ENCODE measurements around the gene GDPD4. TPM values are rescaled to one million over a fixed set of nuclear protein-coding genes. Genes with fewer than 3 reads are reported as not detected.

The GDPD4 gene
- total and polyA plus RNA-seq, 4 donors = not detected

DNA sequence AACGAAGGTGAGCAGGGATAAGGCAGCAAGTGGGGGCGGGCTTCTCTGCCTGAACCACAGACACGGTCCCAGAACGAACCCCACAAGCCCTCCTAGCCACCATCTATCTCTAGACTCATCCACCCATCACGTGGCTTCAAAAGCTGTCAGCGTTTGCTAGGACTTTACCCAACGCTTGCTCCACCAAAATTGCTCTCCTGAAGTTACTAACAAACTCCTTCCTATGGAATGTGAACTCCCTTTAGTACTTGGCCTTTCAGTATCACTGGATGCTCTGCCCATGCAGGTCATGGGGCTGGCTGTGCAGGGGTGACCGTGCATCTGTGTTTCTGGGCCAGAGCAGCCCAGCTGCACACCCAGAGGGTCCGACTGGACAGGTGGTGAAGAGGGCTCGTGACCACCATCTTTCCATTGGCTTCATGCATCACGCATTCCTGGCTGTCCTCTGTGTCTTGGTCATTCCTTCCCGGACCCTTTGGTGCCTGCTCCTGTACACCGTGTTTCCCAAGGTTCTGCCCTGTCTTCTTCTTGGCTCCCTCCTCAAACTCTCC lies 88.4 kb downstream of the GDPD4 start:
- Histone ChIP-seq H3K4me1 (ENCODE audit: control insufficient read depth in 5 of 5, insufficient read depth in 5 of 5, low read length in 5 of 5) (peaks cover 0 to under 1% (median 0%) of the 10 kb centered on the region in 5 donors), H3K9ac (ENCODE audit: insufficient read depth in 1 of 2, low read length in 2 of 2) (no peak overlapping the region), H3K27ac (ENCODE audit: low read depth in 1 of 2, low read length in 1 of 2) (no peak overlapping the region), H3K36me3 (ENCODE audit: control insufficient read depth in 4 of 4, insufficient read depth in 4 of 4, low read length in 4 of 4) (no peaks in the 10 kb centered on the region), H3K4me3 (no peak overlapping the region), H3K9me3 (ENCODE audit: control insufficient read depth in 4 of 4, insufficient read depth in 3 of 4, low read length in 3 of 4) (no peaks in the 10 kb centered on the region), H3K27me3 (ENCODE audit: control insufficient read depth in 3 of 3, insufficient read depth in 3 of 3, low read length in 2 of 3) (no peaks in the 10 kb centered on the region)
- no peak for TF ChIP-seq CTCF (IDR thresholded peaks at IDR 0.05; ENCODE audit: control extremely low read depth, extremely low read depth)
- 83 to 95% methylated on average over 13 of the region's 13 CpGs for WGBS, 2 donors
- ATAC-seq (ENCODE audit: insufficient read depth, low FRiP score) (no peak), DNase-seq (no peak)

- Histone ChIP-seq H3K27ac (ENCODE audit: low read depth in 1 of 2, low read length in 1 of 2) (no peak overlapping the region), H3K27me3 (ENCODE audit: control insufficient read depth in 3 of 3, insufficient read depth in 3 of 3, low read length in 2 of 3) (no peaks in the 10 kb centered on the region), H3K4me1 (ENCODE audit: control insufficient read depth in 5 of 5, insufficient read depth in 5 of 5, low read length in 5 of 5) (peaks cover 0 to 4% (median 0%) of the 10 kb centered on the region in 5 donors), H3K36me3 (ENCODE audit: control insufficient read depth in 4 of 4, insufficient read depth in 4 of 4, low read length in 4 of 4) (no peaks in the 10 kb centered on the region), H3K4me3 (no peak overlapping the region), H3K9me3 (ENCODE audit: control insufficient read depth in 4 of 4, insufficient read depth in 3 of 4, low read length in 3 of 4) (no peaks in the 10 kb centered on the region), H3K9ac (ENCODE audit: insufficient read depth in 1 of 2, low read length in 2 of 2) (no peak overlapping the region)
- 94 to 96% methylated on average over 8 of the region's 8 CpGs for WGBS, 2 donors
- no peak for DNase-seq
- TF ChIP-seq CTCF (IDR thresholded peaks at IDR 0.05; ENCODE audit: control extremely low read depth, extremely low read depth) = no peak
- ATAC-seq (ENCODE audit: insufficient read depth, low FRiP score) = no peak
These were observed 89.0 kb downstream of the GDPD4 start for GRCh38 chr11:77212314-77213007.

- Histone ChIP-seq H3K4me1 (ENCODE audit: control insufficient read depth in 5 of 5, insufficient read depth in 5 of 5, low read length in 5 of 5) (peaks cover 0 to 4% (median 0%) of the 10 kb centered on the region in 5 donors), H3K4me3 (no peak overlapping the region), H3K9me3 (ENCODE audit: control insufficient read depth in 4 of 4, insufficient read depth in 3 of 4, low read length in 3 of 4) (no peaks in the 10 kb centered on the region), H3K36me3 (ENCODE audit: control insufficient read depth in 4 of 4, insufficient read depth in 4 of 4, low read length in 4 of 4) (no peaks in the 10 kb centered on the region), H3K27ac (ENCODE audit: low read depth in 1 of 2, low read length in 1 of 2) (no peak overlapping the region), H3K27me3 (ENCODE audit: control insufficient read depth in 3 of 3, insufficient read depth in 3 of 3, low read length in 2 of 3) (no peaks in the 10 kb centered on the region), H3K9ac (ENCODE audit: insufficient read depth in 1 of 2, low read length in 2 of 2) (no peak overlapping the region)
- DNase-seq (no peak), ATAC-seq (ENCODE audit: insufficient read depth, low FRiP score) (no peak)
- WGBS, 2 donors = 88 to 92% methylated on average over 11 of the region's 11 CpGs
- no peak for TF ChIP-seq CTCF (IDR thresholded peaks at IDR 0.05; ENCODE audit: control extremely low read depth, extremely low read depth)
These were observed 89.8 kb downstream of the GDPD4 start for GRCh38 chr11:77211594-77212251.

Measured in lung (tissue), 12 donors.